NCI-H187 (cell line): Measurements from ENCODE around the gene MTMR6.
"Not testable (repeated sequence)": the region's sequence is repeated elsewhere in the genome, so short reads cannot be mapped to it uniquely, and the experiment has no call there.

ENCODE experiments used
- DNase-seq, 2 experiments: peaks; one replicate each; lab custom pipeline; 2025; lab: John Stamatoyannopoulos, UW

The MTMR6 gene

GRCh38 chr13:25286969-25287961, at the start of gene MTMR6:
MTMR6 (minus strand) TSS chr13:25287488; CDS start chr13:25287247, 241 bp downstream.
- peak; percentile 58 to 83 for DNase-seq

- DNase-seq = no peak
Measured at GRCh38 chr13:25335856-25336255, 48.6 kb upstream of the MTMR6 start.

- DNase-seq = no peak
Measured at GRCh38 chr13:25330541-25330940, 43.3 kb upstream of the MTMR6 start.

GRCh38 chr13:25329706-25330105, 42.4 kb upstream of the MTMR6 start:
- no peak for DNase-seq

- DNase-seq = no peak
Measured at GRCh38 chr13:25324100-25324499, 36.8 kb upstream of the MTMR6 start.

- no peak for DNase-seq
Measured at GRCh38 chr13:25319771-25320170, 32.5 kb upstream of the MTMR6 start.

- DNase-seq = not testable (repeated sequence)
Measured at GRCh38 chr13:25318946-25319345, 31.7 kb upstream of the MTMR6 start.

GRCh38 chr13:25310891-25311290, 23.6 kb upstream of the MTMR6 start:
- no peak for DNase-seq

GRCh38 chr13:25306671-25307464, 19.6 kb upstream of the MTMR6 start:
- no peak for DNase-seq

- no peak for DNase-seq
Measured at GRCh38 chr13:25302121-25302520, 14.8 kb upstream of the MTMR6 start.

- peak; percentile 50 to 70 for DNase-seq
Measured at GRCh38 chr13:25301347-25302113, 14.2 kb upstream of the MTMR6 start, which contains the start of gene NUP58. NUP58 (plus strand) TSS chr13:25301625; CDS start chr13:25301774, 149 bp downstream.

GRCh38 chr13:25300861-25301346, 13.6 kb upstream of the MTMR6 start:
- DNase-seq = no peak

- no peak for DNase-seq
Measured at GRCh38 chr13:25295701-25296100, 8.4 kb upstream of the MTMR6 start.

GRCh38 chr13:25295228-25295627, 7.9 kb upstream of the MTMR6 start:
- no peak for DNase-seq

GRCh38 chr13:25292301-25292700, 5.0 kb upstream of the MTMR6 start:
- DNase-seq = no peak

GRCh38 chr13:25291691-25292090, 4.4 kb upstream of the MTMR6 start:
- DNase-seq = no peak

- DNase-seq = no peak
Measured at GRCh38 chr13:25288966-25289365, 1.7 kb upstream of the MTMR6 start.

GRCh38 chr13:25286308-25286968, 850 bp downstream of the MTMR6 start:
- no peak for DNase-seq

GRCh38 chr13:25281935-25282332, 5.4 kb downstream of the MTMR6 start:
- no peak for DNase-seq

- DNase-seq = no peak
Measured at GRCh38 chr13:25281193-25281934, 5.9 kb downstream of the MTMR6 start.
